ENCODE measurements around the gene OVCH1.
"Not testable (repeated sequence)": the region's sequence is repeated elsewhere in the genome, so short reads cannot be mapped to it uniquely, and the experiment has no call there.

The OVCH1 gene

GRCh38 chr12:29486972-29487371, 10.5 kb downstream of the OVCH1 start:
- no peak for DNase-seq

GRCh38 chr12:29463198-29463597, 34.3 kb downstream of the OVCH1 start:
- no peak for DNase-seq

GRCh38 chr12:29460082-29460481, 37.4 kb downstream of the OVCH1 start:
- DNase-seq, result no peak

DNA sequence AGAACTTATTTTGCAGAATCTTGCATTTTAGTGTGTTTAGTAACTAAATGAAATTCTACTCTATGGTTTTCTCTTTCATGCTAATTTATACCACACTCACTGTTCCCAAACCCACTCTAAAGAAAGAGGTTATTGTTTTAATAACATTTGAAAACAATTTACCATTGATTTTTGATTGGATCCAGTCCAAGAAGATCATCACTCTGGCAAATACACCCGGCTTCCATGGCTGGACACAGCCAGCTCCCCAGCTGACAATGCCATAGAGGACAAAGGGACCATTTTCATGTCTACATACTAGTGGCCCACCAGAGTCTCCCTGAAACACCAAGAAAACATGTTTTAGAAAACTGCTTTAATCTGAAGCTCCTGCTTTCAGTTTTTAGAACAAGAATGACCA, 42.4 kb downstream of the OVCH1 start:
- no peak for DNase-seq

DNA sequence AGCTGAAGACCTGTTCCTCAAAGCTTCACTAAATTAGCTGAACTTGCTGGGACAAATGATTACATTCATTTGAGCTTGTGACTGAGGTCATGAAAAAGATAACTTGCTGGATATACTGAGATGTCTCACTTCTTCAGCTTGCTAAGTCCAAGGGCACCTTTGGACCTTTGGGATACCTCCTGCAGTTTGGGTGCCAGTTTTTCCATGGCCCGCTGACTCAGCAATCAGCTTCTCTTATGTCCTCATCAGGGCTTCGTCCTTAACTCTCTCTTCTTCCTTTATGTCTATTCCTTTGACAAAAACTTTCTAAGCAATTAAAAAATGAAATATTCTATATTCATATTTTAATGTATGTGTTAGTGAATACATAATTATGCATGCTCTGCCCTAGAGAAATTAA, 45.6 kb downstream of the OVCH1 start:
- no peak for DNase-seq

- DNase-seq, result no peak
Measured at GRCh38 chr12:29448157-29448556, 49.3 kb downstream of the OVCH1 start.

GRCh38 chr12:29447285-29447975, 50.1 kb downstream of the OVCH1 start:
- no peak for DNase-seq

GRCh38 chr12:29439506-29439905, 58.0 kb downstream of the OVCH1 start:
- DNase-seq, result no peak

GRCh38 chr12:29438752-29439408, 58.6 kb downstream of the OVCH1 start:
- DNase-seq, result no peak

- no peak for DNase-seq
Measured at GRCh38 chr12:29437575-29437974, 59.9 kb downstream of the OVCH1 start.

DNA sequence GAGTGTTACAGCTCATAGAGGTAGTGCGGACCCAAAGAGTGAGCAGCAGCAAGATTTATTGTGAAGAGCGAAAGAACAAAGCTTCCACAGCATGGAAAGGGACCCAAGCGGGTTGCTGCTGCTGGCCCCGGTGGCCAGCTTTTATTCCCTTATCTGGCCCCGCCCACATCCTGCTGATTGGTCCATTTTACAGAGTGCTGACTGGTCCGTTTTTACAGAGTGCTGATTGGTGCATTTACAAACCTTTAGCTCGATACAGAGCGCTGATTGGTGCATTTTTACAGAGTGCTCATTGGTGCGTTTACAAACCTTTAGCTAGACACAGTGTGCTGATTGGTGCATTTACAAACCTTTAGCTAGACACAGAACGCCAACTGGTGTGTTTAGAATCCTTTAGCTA, 60.7 kb downstream of the OVCH1 start:
- DNase-seq, result not testable (repeated sequence)

DNA sequence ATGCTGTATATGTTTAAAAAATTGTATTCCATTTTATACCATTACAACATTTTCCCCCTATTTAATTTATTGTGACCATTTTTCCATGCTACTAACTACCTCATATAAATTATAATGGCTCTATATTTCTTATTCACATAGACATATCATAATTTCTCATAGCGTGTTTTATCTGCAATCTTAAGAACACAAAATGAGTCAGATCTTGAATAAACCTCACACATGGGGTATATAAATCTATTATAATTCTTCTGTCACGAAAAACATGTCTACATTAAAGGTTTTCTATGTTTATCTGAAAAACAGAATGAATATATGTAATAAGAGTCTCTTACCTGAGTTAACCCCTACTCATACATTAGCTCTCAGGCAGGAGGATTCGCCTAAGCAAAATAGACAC, 66.0 kb downstream of the OVCH1 start:
- DNase-seq, result no peak

- no peak for DNase-seq
Measured at GRCh38 chr12:29430716-29431044, 66.8 kb downstream of the OVCH1 start.

- DNase-seq, result no peak
Measured at GRCh38 chr12:29429999-29430715, 67.3 kb downstream of the OVCH1 start.

DNA sequence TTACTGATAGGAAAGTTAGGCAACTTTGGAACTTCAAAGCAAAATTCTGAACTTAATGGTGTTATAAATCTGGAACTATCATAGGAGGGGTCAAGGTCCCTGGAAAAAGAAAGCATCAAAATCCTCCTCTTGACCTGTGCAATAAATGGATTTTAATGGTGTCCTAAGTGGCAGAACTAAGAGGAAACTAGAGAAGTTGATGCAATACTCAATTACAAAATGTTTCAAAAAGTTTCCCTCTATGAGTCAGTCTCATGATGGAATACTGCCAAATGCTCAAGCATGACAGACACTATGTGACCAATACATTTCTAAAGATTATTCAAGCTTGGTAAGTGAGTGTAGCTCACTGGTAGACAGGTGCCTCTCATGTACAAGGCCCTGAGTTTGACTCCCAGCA, 68.9 kb downstream of the OVCH1 start:
- no peak for DNase-seq

- no peak for DNase-seq
Measured at GRCh38 chr12:29427964-29428363, 69.5 kb downstream of the OVCH1 start.

- no peak for DNase-seq
Measured at GRCh38 chr12:29426498-29426897, 71.0 kb downstream of the OVCH1 start.

DNA sequence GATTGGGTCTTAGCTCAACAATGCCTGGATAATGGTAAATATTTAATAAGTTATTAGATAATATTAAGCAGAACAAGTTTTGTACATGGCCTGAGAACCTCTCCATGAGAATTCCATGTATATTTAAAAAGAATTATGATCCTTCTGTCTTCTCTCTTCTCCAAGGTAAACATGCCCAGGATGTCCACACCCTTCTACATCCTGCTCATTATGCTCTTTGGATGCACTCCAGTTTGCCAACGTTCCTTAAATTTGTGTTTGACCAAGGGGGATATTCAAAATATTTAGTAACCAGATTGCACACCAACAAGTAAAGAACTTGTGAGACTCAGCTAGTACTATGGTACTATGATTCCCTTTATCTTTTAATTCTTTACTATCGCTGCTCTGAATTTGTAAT, 71.8 kb downstream of the OVCH1 start:
- DNase-seq, result no peak

DNA sequence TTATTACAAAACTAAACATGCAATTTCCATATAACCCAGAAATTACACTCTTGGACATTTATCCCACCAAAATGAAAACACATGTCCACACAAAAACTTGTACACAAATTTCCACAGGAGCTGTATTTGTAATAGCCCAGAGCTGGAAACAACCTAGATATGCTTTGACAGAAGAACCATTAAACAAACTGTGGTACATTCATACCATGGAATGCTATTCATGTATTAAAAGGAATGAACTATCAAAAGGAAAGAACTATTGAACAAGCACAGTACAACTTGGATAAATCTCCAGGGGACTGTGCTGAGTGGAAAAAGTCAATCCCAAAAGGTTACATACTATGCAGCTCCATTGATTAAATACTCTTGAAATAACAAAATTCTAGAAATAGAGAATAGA, 80.7 kb downstream of the OVCH1 start:
- DNase-seq, result no peak

- no peak for DNase-seq
Measured at GRCh38 chr12:29415111-29415510, 82.4 kb downstream of the OVCH1 start.

- no peak for DNase-seq
Measured at GRCh38 chr12:29414368-29414767, 83.1 kb downstream of the OVCH1 start.

DNA sequence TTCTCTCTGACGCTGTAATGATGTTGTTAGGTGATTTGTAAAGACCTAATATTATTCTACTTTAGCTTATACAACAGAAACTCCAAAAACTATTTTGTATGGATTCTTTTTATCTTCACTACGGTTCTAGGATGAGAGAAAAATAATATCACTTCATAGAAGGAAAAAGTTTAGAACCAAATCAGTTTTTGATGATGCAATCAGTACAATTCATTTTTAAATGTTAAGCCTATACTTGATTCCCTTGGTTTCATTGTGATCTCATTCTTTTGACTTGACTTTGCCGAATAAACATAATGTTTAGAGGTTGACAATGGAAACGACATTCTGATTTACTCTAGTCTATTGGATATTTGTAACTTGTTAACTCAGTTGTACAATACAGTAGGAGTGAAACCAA, 91.9 kb downstream of the OVCH1 start:
- DNase-seq, result no peak

DNA sequence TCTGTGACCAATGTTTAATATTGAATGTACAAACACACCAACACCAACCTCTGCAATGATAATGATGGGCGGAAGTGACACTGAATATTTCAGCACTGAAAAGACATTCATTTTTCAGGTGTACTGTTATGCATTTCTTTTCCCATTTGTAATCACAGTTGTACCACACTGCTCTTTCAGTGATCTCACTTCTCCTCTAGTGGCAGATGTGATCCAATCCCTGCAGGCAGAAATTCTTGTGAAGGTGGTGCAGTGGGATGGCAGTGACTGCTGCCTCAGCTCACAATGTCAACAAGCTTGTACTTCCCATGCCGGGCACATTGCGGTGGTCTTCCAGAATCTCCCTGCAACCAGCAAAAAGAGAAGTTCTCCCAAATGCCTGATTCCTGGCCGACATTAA, 93.5 kb downstream of the OVCH1 start:
- no peak for DNase-seq

- no peak for DNase-seq
Measured at GRCh38 chr12:29402437-29402836, 95.0 kb downstream of the OVCH1 start.
